HuH-7.5 (cell line): ENCODE measurements around the gene EPN3.
A peak's percentile ranks its signal among the peaks of the same experiment; 100 is the strongest.

ENCODE experiments used
- DNase-seq: peaks from one replicate; pipeline ENCODE4 v3.0.0; 2011; ENCODE audit warnings: low spot score

EPN3 gene

GRCh38 chr17:50535407-50535806, 2.9 kb downstream of the EPN3 start:
- no peak for DNase-seq

GRCh38 chr17:50536683-50537646, 4.4 kb downstream of the EPN3 start:
- no peak for DNase-seq

GRCh38 chr17:50537721-50538548, 5.4 kb downstream of the EPN3 start:
- DNase-seq, result no peak

GRCh38 chr17:50538549-50539410, 6.2 kb downstream of the EPN3 start:
- DNase-seq, result no peak

- DNase-seq, result no peak
These were observed 7.4 kb downstream of the EPN3 start for GRCh38 chr17:50539762-50540559.

GRCh38 chr17:50540560-50541401, 8.2 kb downstream of the EPN3 start:
- DNase-seq, result no peak

GRCh38 chr17:50541402-50541715, 8.8 kb downstream of the EPN3 start:
- no peak for DNase-seq

GRCh38 chr17:50541716-50542688, 9.5 kb downstream of the EPN3 start:
- peak; percentile 89 for DNase-seq

GRCh38 chr17:50542795-50543774, 10.6 kb downstream of the EPN3 start:
- peak; percentile 83 for DNase-seq

GRCh38 chr17:50544516-50544915, 12.0 kb downstream of the EPN3 start:
- DNase-seq, result no peak

GRCh38 chr17:50545311-50545710, 12.8 kb downstream of the EPN3 start:
- no peak for DNase-seq

GRCh38 chr17:50546701-50547034, 14.1 kb downstream of the EPN3 start:
- DNase-seq, result no peak

GRCh38 chr17:50547035-50547735, 14.7 kb downstream of the EPN3 start, which contains the start of gene SPATA20:
SPATA20 (plus strand) TSS chr17:50547174; CDS start chr17:50547209, 35 bp downstream.
- DNase-seq, result peak; percentile 92

- DNase-seq, result no peak
These were observed 15.2 kb downstream of the EPN3 start for GRCh38 chr17:50547736-50548083.

- DNase-seq, result no peak
These were observed 16.3 kb downstream of the EPN3 start for GRCh38 chr17:50548831-50549230.

GRCh38 chr17:50549256-50549941, 16.9 kb downstream of the EPN3 start:
- no peak for DNase-seq

GRCh38 chr17:50549969-50550368, 17.4 kb downstream of the EPN3 start:
- no peak for DNase-seq
